A549 (cell line): ENCODE measurements around the gene SLC25A34. TPM values are rescaled to one million over a fixed set of nuclear protein-coding genes. Genes with fewer than 3 reads are reported as not detected.

Source experiments
- ATAC-seq, 2 experiments: fragments of 200-7000 bp in 1 of 2; fragments of >200 bp in 1 of 2; cut with Nextera tagmentation in 1 of 2; cut with Tn5 transposase in 1 of 2; 3 replicates each; pipeline versions ENCODE4 v1.8.0 to v1.9.1; 2018 to 2020; ENCODE audit warnings: mild to moderate bottlenecking in 1 of 2, moderate library complexity in 1 of 2
- CTCF ChIA-PET: fragments of 300-600 bp; sonication (Branson Sonifier 250); formaldehyde crosslinking; extraction: SDS; loops from one replicate; lab custom pipeline; 2021; ENCODE audit warnings: antibody characterized with exemption, inconsistent platforms; lab: Yijun Ruan, JAX
- POLR2A ChIA-PET: fragments of 350-600 bp; formaldehyde crosslinking; extraction: SDS; loops from one replicate; lab custom pipeline; 2021; ENCODE audit warnings: antibody characterized with exemption, inconsistent platforms; lab: Yijun Ruan, JAX
- DNase-seq, 2 experiments: peaks; one replicate each; pipeline versions ENCODE4 v3.0.0 to v3.0.0-alpha.2; 2011 to 2016; ENCODE audit warnings: low read depth in 1 of 2, low spot score in 1 of 2
- FAIRE-seq: peaks from 2 replicates; lab custom pipeline; 2011; peaks lifted over from hg19 to GRCh38; lab: Jason Lieb, UNC
- H3K27ac ChIP-seq, 2 experiments: fragments of >200 bp; sonication (Bioruptor Twin); formaldehyde crosslinking; 3 replicates each; pipeline ENCODE4 v1.5.1; 2016 to 2017
- H3K4me1 ChIP-seq: fragments of >200 bp; sonication (Bioruptor Twin); formaldehyde crosslinking; 3 replicates; pipeline ENCODE4 v1.6.1; 2016
- H3K4me2 ChIP-seq: fragments of >200 bp; sonication (Bioruptor Twin); formaldehyde crosslinking; 3 replicates; pipeline ENCODE4 v1.6.1; 2016
- H3K4me3 ChIP-seq: fragments of >200 bp; sonication (Bioruptor Twin); formaldehyde crosslinking; 3 replicates; pipeline ENCODE4 v1.5.1; 2016
- H3K9me3 ChIP-seq: fragments of >200 bp; sonication (Bioruptor Twin); formaldehyde crosslinking; 3 replicates; pipeline ENCODE4 v1.6.1; 2016
- CBX2 ChIP-seq: fragments of 200-600 bp; sonication (generic); IDR thresholded peaks from 2 replicates; pipeline ENCODE4 v1.6.1; 2016; ENCODE audit warnings: low read depth, mild to moderate bottlenecking, borderline replicate concordance
- EHF ChIP-seq: fragments of 250-450 bp; sonication (Bioruptor Pico); IDR thresholded peaks from 2 replicates; pipeline ENCODE4 v1.5.0; 2020; ENCODE audit warnings: mild to moderate bottlenecking
- ELK1 ChIP-seq: fragments of 150-350 bp; IDR thresholded peaks from 2 replicates; pipeline ENCODE4 v1.6.1; 2014; ENCODE audit warnings: low read depth, mild to moderate bottlenecking, low read length
- JUN ChIP-seq, 2 experiments: fragments of >200 bp; sonication (Bioruptor Twin); formaldehyde crosslinking; IDR thresholded peaks; 2 replicates in 1 of 2; 3 replicates in 1 of 2; pipeline ENCODE4 v1.6.1; 2016 to 2017
- JUNB ChIP-seq: fragments of >200 bp; sonication (Bioruptor Twin); formaldehyde crosslinking; IDR thresholded peaks from 2 replicates; pipeline ENCODE4 v1.6.1; 2016
- MAX ChIP-seq: IDR thresholded peaks from 2 replicates; pipeline ENCODE4 v1.6.1; 2012
- NFE2L2 ChIP-seq: fragments of 150-350 bp; conservative IDR thresholded peaks from 2 replicates; pipeline ENCODE4 v1.6.1; 2014; ENCODE audit warnings: low read length
- NR3C1 ChIP-seq: fragments of >200 bp; sonication (Bioruptor Twin); formaldehyde crosslinking; IDR thresholded peaks from 3 replicates; pipeline ENCODE4 v1.6.1; 2017
- PHF8 ChIP-seq: fragments of 200-600 bp; sonication (generic); IDR thresholded peaks from 2 replicates; pipeline ENCODE4 v1.6.1; 2016; ENCODE audit warnings: low read depth, mild to moderate bottlenecking, antibody characterized with exemption, moderate library complexity, borderline replicate concordance
- POLR2AphosphoS2 ChIP-seq: conservative IDR thresholded peaks from 2 replicates; pipeline ENCODE4 v1.6.1; 2012; ENCODE audit warnings: low read length, improper control_type of control experiment, inconsistent platforms
- RAD21 ChIP-seq, 2 experiments: fragments of >200 bp in 1 of 2; sonication (Bioruptor Twin) in 1 of 2; formaldehyde crosslinking in 1 of 2; IDR thresholded peaks in 1 of 2; conservative IDR thresholded peaks in 1 of 2; 2 replicates in 1 of 2; 3 replicates in 1 of 2; pipeline ENCODE4 v1.6.1; 2012 to 2018; ENCODE audit warnings: inconsistent platforms in 1 of 2
- RCOR1 ChIP-seq: fragments of 150-350 bp; IDR thresholded peaks from 2 replicates; pipeline ENCODE4 v1.6.1; 2014; ENCODE audit warnings: antibody characterized with exemption, low read length, low read depth
- REST ChIP-seq: fragments of 200-600 bp; sonication (generic); IDR thresholded peaks from 2 replicates; pipeline ENCODE4 v1.6.1; 2016; ENCODE audit warnings: antibody characterized with exemption, mild to moderate bottlenecking, moderate library complexity
- RNF2 ChIP-seq: fragments of 200-600 bp; sonication (generic); IDR thresholded peaks from 2 replicates; pipeline ENCODE4 v1.6.1; 2016; ENCODE audit warnings: low read depth, mild to moderate bottlenecking, antibody characterized with exemption, moderate library complexity, borderline replicate concordance
- TP53 ChIP-seq: fragments of 250-450 bp; sonication (Bioruptor Pico); IDR thresholded peaks from 2 replicates; pipeline ENCODE4 v1.5.0; 2021; ENCODE audit warnings: mild to moderate bottlenecking, moderate library complexity
- USF2 ChIP-seq: fragments of 450-650 bp; IDR thresholded peaks from 2 replicates; pipeline ENCODE4 v1.6.1; 2014; ENCODE audit warnings: antibody characterized with exemption
- ZNF302 ChIP-seq: fragments of 250-450 bp; sonication (Bioruptor Pico); IDR thresholded peaks from 2 replicates; pipeline ENCODE4 v1.9.0; 2021; ENCODE audit warnings: inconsistent platforms, mild to moderate bottlenecking, moderate library complexity
- WGBS: methylation state at CpG from one replicate; pipeline ENCODE4 v1.1.6; 2017; ENCODE audit errors: missing lambda C conversion rate; 5-methylcytosine and 5-hydroxymethylcytosine counted together
- polyA plus RNA-seq, 4 experiments: library from polyadenylated mRNA; depleted of rRNA in 3 of 4; stranded (reverse); fragments of >200 nt; fragmentation: RNase III in 1 of 4; extraction: RNeasy Plus Mini Kit Qiagen cat#74134 plus additional on column Dnase treatment in 1 of 4; gene quantifications; 2 replicates in 3 of 4; 3 replicates in 1 of 4; pipeline ENCODE4 v1.2.3, GENCODE V29; 2011 to 2017
- TF ChIP-seq, protein P1 (sequence below): fragments of 250-450 bp; sonication (Bioruptor Pico); IDR thresholded peaks from 2 replicates; pipeline ENCODE4 v1.5.0; 2021; ENCODE audit warnings: mild to moderate bottlenecking, moderate library complexity, borderline replicate concordance
- TF ChIP-seq, protein P2 (sequence below): fragments of 250-450 bp; sonication (Bioruptor Pico); IDR thresholded peaks from 2 replicates; pipeline ENCODE4 v1.5.0; 2020; ENCODE audit warnings: low read depth, mild to moderate bottlenecking, moderate library complexity
- TF ChIP-seq, protein P3 (sequence below): fragments of >200 bp; sonication (Bioruptor Twin); formaldehyde crosslinking; IDR thresholded peaks from 2 replicates; pipeline ENCODE4 v1.6.1; 2016

The SLC25A34 gene
- polyA plus RNA-seq, 2 of the 4 experiments (the other 2 are of a cell fraction) = 0.12 to 0.19 TPM

DNA sequence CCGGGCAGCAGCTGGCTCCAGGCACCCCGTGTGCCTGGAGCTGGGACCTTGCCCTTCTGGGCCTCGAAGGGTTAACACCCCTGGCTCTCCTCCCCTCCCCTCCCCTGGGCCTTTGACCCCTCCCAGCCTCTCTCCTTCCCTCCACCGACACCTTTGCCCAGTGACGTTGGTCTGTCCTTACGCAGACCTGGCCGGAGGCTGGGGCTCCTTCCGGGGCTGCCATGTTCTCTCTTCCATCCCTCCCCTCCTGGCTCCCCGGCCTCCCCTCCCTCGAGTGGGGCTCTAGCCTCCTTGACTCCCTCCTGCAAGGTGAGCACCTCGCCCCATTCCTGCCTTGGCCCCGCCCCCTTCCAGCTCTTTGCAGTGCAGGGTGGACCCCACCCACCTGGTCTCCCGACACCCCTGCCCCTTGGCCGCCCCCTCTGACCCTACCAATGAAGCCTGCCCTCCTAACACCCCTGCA lies 6.3 kb downstream of the SLC25A34 start, which contains the start of gene TMEM82:
TSS of gene TMEM82 (plus strand) at position 161 of the 463 bp plus-strand sequence. CDS start at position 222, 61 bp downstream.
- H3K4me2 ChIP-seq = peak within 1 kb of the TSS; percentile 41; the same call in 1 of the 3 replicates
- POLR2A ChIA-PET = no interaction called here

DNA sequence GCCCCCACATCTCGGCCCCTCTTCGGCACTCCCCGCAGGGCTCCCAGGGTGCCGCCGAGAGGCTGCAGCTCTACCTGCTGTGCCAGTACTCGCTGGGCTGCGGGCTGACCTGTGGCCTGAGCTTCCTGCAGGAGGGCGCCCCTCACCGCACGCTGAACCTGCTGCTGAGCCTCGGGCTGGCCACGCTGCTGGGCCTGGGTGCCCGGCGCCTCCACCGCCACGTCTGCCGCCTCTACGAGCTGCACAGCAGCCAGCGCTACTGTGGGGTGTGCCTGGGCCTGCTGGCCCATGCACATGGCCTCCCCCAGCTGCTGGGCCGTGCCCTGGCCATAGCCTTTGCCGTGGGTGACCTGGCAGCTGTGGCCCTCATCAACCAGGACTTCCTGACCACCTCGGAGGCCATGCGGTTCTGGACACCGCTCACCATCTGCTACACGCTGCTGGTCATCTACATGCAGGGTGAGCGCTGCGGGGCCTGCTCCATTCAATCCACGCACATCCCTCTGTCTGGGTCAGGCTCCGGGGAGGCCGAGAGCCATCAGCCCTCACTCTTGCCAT lies 8.1 kb downstream of the SLC25A34 start:
- FAIRE-seq = no peak

More for the DNA sequence above, 6.3 kb downstream of the SLC25A34 start, which contains the start of gene TMEM82:
- CTCF ChIA-PET = interaction anchor here (0.8 to 2.2 kb wide), 8 partner anchors 9 to 189 kb away, joined by 3 to 7 read pairs (median 4); no protein-coding TSS in a partner anchor
- H3K4me1 ChIP-seq = peaks cover 8% of the 10 kb centered on the region; the same call in 1 of the 3 replicates
- H3K4me3 ChIP-seq = no peak within 1 kb of the TSS
- no peak for ATAC-seq
- no peak for FAIRE-seq
- H3K27ac ChIP-seq = peak within 1 kb of the TSS; percentile 37 to 77; a peak in 4 of 6 replicates
- TF ChIP-seq, protein P1, sequence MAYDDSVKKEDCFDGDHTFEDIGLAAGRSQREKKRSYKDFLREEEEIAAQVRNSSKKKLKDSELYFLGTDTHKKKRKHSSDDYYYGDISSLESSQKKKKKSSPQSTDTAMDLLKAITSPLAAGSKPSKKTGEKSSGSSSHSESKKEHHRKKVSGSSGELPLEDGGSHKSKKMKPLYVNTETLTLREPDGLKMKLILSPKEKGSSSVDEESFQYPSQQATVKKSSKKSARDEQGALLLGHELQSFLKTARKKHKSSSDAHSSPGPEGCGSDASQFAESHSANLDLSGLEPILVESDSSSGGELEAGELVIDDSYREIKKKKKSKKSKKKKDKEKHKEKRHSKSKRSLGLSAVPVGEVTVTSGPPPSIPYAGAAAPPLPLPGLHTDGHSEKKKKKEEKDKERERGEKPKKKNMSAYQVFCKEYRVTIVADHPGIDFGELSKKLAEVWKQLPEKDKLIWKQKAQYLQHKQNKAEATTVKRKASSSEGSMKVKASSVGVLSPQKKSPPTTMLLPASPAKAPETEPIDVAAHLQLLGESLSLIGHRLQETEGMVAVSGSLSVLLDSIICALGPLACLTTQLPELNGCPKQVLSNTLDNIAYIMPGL (CRISPR knock-in tag) = no peak
- TF ChIP-seq JUN (IDR thresholded peaks at IDR 0.05) = no peak
- TF ChIP-seq RAD21 (conservative IDR thresholded peaks at IDR 0.05 in 1 of 2, IDR thresholded peaks at IDR 0.05 in 1 of 2) = no peak
- no peak for TF ChIP-seq MAX
- no peak for TF ChIP-seq ZNF302 (CRISPR knock-in tag)
- TF ChIP-seq, protein P2, sequence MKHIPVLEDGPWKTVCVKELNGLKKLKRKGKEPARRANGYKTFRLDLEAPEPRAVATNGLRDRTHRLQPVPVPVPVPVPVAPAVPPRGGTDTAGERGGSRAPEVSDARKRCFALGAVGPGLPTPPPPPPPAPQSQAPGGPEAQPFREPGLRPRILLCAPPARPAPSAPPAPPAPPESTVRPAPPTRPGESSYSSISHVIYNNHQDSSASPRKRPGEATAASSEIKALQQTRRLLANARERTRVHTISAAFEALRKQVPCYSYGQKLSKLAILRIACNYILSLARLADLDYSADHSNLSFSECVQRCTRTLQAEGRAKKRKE = no peak
- no peak for TF ChIP-seq RCOR1
- TF ChIP-seq NFE2L2 = no peak
- no peaks in the 10 kb centered on the region for H3K9me3 ChIP-seq
- 65% methylated on average over 6 of the region's 14 CpGs for WGBS
- no peak for DNase-seq

More for the DNA sequence above, 8.1 kb downstream of the SLC25A34 start:
- ATAC-seq (0 out of 6 replicates have a peak, but pooled peaks of 1 of the 2 experiments have one; percentile 9), DNase-seq (no peak)
- H3K4me2 ChIP-seq = no peak overlapping the region
- H3K4me3 ChIP-seq = no peak overlapping the region
- ChIA-PET CTCF (interaction anchor here (0.5 to 0.9 kb wide), 3 partner anchors 9 to 150 kb away, joined by 3 to 5 read pairs (median 5); no protein-coding TSS in a partner anchor), POLR2A (no interaction called here)
- no peaks in the 10 kb centered on the region for H3K9me3 ChIP-seq
- TF ChIP-seq USF2 = no peak
- TF ChIP-seq TP53 (CRISPR knock-in tag) = no peak
- TF ChIP-seq PHF8 = no peak
- no peak for TF ChIP-seq EHF (CRISPR knock-in tag)
- no peak for TF ChIP-seq RCOR1
- TF ChIP-seq NR3C1 = no peak
- no peak for TF ChIP-seq REST
- no peak for TF ChIP-seq RNF2
- TF ChIP-seq POLR2AphosphoS2 = no peak
- TF ChIP-seq, protein P1 (CRISPR knock-in tag) = no peak
- no peak for TF ChIP-seq CBX2
- TF ChIP-seq, protein P3, sequence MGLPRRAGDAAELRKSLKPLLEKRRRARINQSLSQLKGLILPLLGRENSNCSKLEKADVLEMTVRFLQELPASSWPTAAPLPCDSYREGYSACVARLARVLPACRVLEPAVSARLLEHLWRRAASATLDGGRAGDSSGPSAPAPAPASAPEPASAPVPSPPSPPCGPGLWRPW = no peak
- TF ChIP-seq ELK1 = no peak
- TF ChIP-seq JUNB = no peak
- H3K27ac ChIP-seq = peak overlapping the region in 1 of 2 experiments; percentile 41; a peak in 2 of 6 replicates
- WGBS = 86% methylated on average over 11 of the region's 30 CpGs
- peaks cover 13% of the 10 kb centered on the region for H3K4me1 ChIP-seq
